ENCODE data around the gene ARMH3.

GRCh38 chr10:102040305-102041050, 15.5 kb downstream of the ARMH3 start:
- no peak for TF ChIP-seq CTCF (conservative IDR thresholded peaks at IDR 0.05 in 1 of 2, IDR thresholded peaks at IDR 0.05 in 1 of 2; ENCODE audit: extremely low read depth in 1 of 2, insufficient read depth in 1 of 2, low read depth in 1 of 2, low read length in 2 of 2)
- TF ChIP-seq EZH2 (IDR thresholded peaks at IDR 0.05; ENCODE audit: borderline replicate concordance, low read length), result no peak

All from mammary epithelial cell (primary cell).